Transverse colon (tissue), 4 donors: ENCODE data around the gene MET.

Source experiments
- CTCF ChIP-seq, 5 experiments: fragments of 200-600 bp in 3 of 5; fragments of 450-650 bp in 2 of 5; sonication (generic) in 3 of 5; IDR thresholded peaks; 1 replicate in 2 of 5; 2 replicates in 3 of 5; pipeline ENCODE4 v1.5.1; 2016 to 2017; ENCODE audit warnings: antibody characterized with exemption in 5 of 5, inconsistent platforms in 3 of 5, mild to moderate bottlenecking in 2 of 5, moderate library complexity in 1 of 5
- EP300 ChIP-seq: sonication (generic); formaldehyde crosslinking; IDR thresholded peaks from one replicate; pipeline ENCODE4 v1.6.1; 2017; ENCODE audit warnings: antibody characterized with exemption, low read depth
- POLR2A ChIP-seq: fragments of 450-650 bp; IDR thresholded peaks from one replicate; pipeline ENCODE4 v1.6.1; 2016; ENCODE audit warnings: antibody characterized with exemption, mild to moderate bottlenecking, moderate library complexity
- POLR2AphosphoS5 ChIP-seq, 3 donors: sonication (generic); formaldehyde crosslinking; IDR thresholded peaks; one replicate each; pipeline ENCODE4 v1.6.1; 2016; ENCODE audit warnings: antibody characterized with exemption in 3 of 3

GRCh38 chr7:116630357-116630756 is 41.6 kb upstream of the MET start:
- TF ChIP-seq CTCF (IDR thresholded peaks at IDR 0.05): no peak
- no peak for TF ChIP-seq POLR2A
- TF ChIP-seq POLR2AphosphoS5 (IDR thresholded peaks at IDR 0.05): no peak
- TF ChIP-seq EP300: no peak
